ENCODE data around the gene MXI1. TPM values are rescaled to one million over a fixed set of nuclear protein-coding genes. Genes with fewer than 3 reads are reported as not detected.

MXI1 gene
- total and polyA plus RNA-seq, 2 of the 4 experiments (the other 2 are of a cell fraction), result 7.2 to 11.8 TPM

GRCh38 chr10:110265573-110266193 is 58.3 kb downstream of the MXI1 start:
- POLR2A ChIA-PET (ENCODE audit: unreplicated experiment), result no interaction called here
- Histone ChIP-seq H3K9ac (ENCODE audit: low read depth, low read length) (no peak overlapping the region), H3K36me3 (ENCODE audit: control insufficient read depth, insufficient read depth, low read length) (no peaks in the 10 kb centered on the region), H2BK120ac (ENCODE audit: low read depth, low read length) (no peak overlapping the region), H4K20me1 (ENCODE audit: insufficient read depth, low read length) (no peaks in the 10 kb centered on the region), H3K4ac (ENCODE audit: low read depth, low read length) (no peak overlapping the region), H4K5ac (ENCODE audit: low read depth, low read length) (no peak overlapping the region), H3K56ac (ENCODE audit: extremely low read depth, insufficient read depth, low read length) (no peak overlapping the region), H2AK5ac (ENCODE audit: low read depth, low read length) (no peak overlapping the region), H3K27me3 (ENCODE audit: control insufficient read depth, insufficient read depth, low read length) (no peaks in the 10 kb centered on the region), H2BK20ac (ENCODE audit: low read depth, low read length) (no peak overlapping the region), H2AFZ (replicated peaks; ENCODE audit: low read length, poor library complexity) (no peak overlapping the region), H3K9me3 (ENCODE audit: control insufficient read depth, insufficient read depth, low read length) (no peaks in the 10 kb centered on the region), H3K18ac (ENCODE audit: low read depth, low read length) (no peak overlapping the region), H3K4me2 (ENCODE audit: low read depth, low read length) (no peak overlapping the region), H3K79me1 (ENCODE audit: low read depth in 1 of 2, low read length in 2 of 2) (no peaks in the 10 kb centered on the region), H3K9me1 (ENCODE audit: insufficient read depth, low read length) (no peaks in the 10 kb centered on the region), H3K27ac (ENCODE audit: insufficient read depth, low read length) (no peak overlapping the region), H4K8ac (ENCODE audit: low read depth in 2 of 2, low read length in 2 of 2) (no peak overlapping the region), H3K4me1 (ENCODE audit: control insufficient read depth, insufficient read depth, low read length) (no peaks in the 10 kb centered on the region; the same call in none of the 2 replicates), H3K23ac (ENCODE audit: low read depth, low read length) (no peak overlapping the region), H2BK15ac (ENCODE audit: low read depth, low read length) (no peak overlapping the region), H2BK5ac (ENCODE audit: low read depth, low read length, poor library complexity, severe bottlenecking) (no peak overlapping the region), H3K14ac (replicated peaks; ENCODE audit: low read depth, low read length) (no peak overlapping the region), H2AK9ac (replicated peaks; ENCODE audit: low read depth, low read length, poor library complexity) (no peak overlapping the region), H3K4me3 (ENCODE audit: insufficient read depth, low read depth, low read length) (no peak overlapping the region), H4K91ac (ENCODE audit: insufficient read depth, low read depth, low read length) (no peak overlapping the region)
- dilution Hi-C loops (cut with HindIII; ENCODE audit: low sequenced_read_pairs, unreplicated experiment) (no loop called here), in situ Hi-C loops (cut with MboI; ENCODE audit: low sequenced_read_pairs) (no loop called here), intact Hi-C loops (cut with micrococcal nuclease) (no loop called here)
- CTCF ChIA-PET, result no interaction called here
- no TSS peak for BruUV-seq (replicated peaks)
- TF ChIP-seq CTCF (conservative IDR thresholded peaks at IDR 0.05; ENCODE audit: low read depth, low read length) (no peak), MAFK (IDR thresholded peaks at IDR 0.05; ENCODE audit: low read depth, low read length) (no peak), MXI1 (IDR thresholded peaks at IDR 0.05; ENCODE audit: borderline replicate concordance, low read depth, low read length) (no peak), NFE2L2 (IDR thresholded peaks at IDR 0.05; ENCODE audit: low read depth, low read length) (no peak), POLR2A (IDR thresholded peaks at IDR 0.05; ENCODE audit: low read depth, low read length) (no peak)
- ATAC-seq (ENCODE audit: low read depth), result no peak
- no CpG with 5 or more reads among the region's 4 CpGs for WGBS, 2 experiments (ENCODE audit: extremely low coverage in 2 of 2, insufficient read length in 1 of 2)
- no peak for DNase-seq
